Thyroid gland (tissue), 4 donors: ENCODE results near the gene FURIN.

Experiments
- CTCF ChIP-seq, 6 experiments: fragments of 200-600 bp in 3 of 6; fragments of 450-650 bp in 3 of 6; sonication (generic) in 3 of 6; IDR thresholded peaks; one replicate each; pipeline ENCODE4 v1.5.1; 2016 to 2019; ENCODE audit warnings: antibody characterized with exemption in 6 of 6, mild to moderate bottlenecking in 2 of 6, inconsistent platforms in 1 of 6, moderate library complexity in 1 of 6
- POLR2A ChIP-seq, 2 donors: fragments of 450-650 bp; IDR thresholded peaks; one replicate each; pipeline ENCODE4 v1.6.1; 2017; ENCODE audit warnings: antibody characterized with exemption in 2 of 2, mild to moderate bottlenecking in 2 of 2, moderate library complexity in 1 of 2

DNA sequence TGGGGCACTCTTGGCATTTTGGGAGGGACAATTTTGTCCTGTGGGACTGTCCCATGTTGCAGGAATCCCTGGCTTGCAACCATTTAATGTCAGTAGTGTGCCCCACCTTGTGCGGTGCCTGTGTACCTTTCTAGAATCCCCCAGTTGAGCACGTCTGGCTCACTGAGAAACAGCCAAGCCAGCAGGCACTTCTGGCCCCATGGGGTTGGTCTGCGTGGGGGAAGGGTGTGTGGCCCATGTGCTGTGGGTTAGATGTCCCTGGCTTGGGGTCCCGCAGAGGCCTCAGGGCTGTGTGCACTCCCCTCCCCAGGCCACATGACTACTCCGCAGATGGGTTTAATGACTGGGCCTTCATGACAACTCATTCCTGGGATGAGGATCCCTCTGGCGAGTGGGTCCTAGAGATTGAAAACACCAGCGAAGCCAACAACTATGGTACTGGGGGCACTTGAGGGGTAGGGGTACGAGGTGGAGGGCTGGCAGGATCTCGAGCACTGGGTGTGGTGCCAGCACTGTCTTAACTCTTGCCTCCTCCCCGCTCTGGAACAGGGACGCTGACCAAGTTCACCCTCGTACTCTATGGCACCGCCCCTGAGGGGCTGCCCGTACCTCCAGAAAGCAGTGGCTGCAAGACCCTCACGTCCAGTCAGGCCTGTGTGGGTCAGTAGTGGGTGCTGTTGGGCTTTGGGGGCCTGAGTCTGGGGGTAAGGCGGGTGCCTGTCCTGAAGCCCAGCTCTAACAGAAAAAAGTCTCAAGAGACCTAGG lies 12.2 kb downstream of the FURIN start:
- TF ChIP-seq POLR2A (IDR thresholded peaks at IDR 0.05) (no peak), CTCF (IDR thresholded peaks at IDR 0.05) (no peak)
